OCI-LY1 (cell line): ENCODE results near the gene ERMARD.

Experiments
- EZH2 ChIP-seq: fragments of 200-600 bp; sonication (generic), shearing (Covaris generic); IDR thresholded peaks from 2 replicates; pipeline ENCODE4 v1.8.0; 2017; ENCODE audit warnings: borderline replicate concordance, mixed run types, mild to moderate bottlenecking, antibody characterized with exemption, low read length, moderate library complexity, mixed read lengths
- TF ChIP-seq, protein P1 (sequence below): fragments of 200-600 bp; sonication (generic), shearing (Covaris generic); IDR thresholded peaks from 2 replicates; pipeline ENCODE4 v1.5.1; 2017; ENCODE audit warnings: mild to moderate bottlenecking, antibody characterized with exemption, low read length, moderate library complexity, mixed read lengths

DNA sequence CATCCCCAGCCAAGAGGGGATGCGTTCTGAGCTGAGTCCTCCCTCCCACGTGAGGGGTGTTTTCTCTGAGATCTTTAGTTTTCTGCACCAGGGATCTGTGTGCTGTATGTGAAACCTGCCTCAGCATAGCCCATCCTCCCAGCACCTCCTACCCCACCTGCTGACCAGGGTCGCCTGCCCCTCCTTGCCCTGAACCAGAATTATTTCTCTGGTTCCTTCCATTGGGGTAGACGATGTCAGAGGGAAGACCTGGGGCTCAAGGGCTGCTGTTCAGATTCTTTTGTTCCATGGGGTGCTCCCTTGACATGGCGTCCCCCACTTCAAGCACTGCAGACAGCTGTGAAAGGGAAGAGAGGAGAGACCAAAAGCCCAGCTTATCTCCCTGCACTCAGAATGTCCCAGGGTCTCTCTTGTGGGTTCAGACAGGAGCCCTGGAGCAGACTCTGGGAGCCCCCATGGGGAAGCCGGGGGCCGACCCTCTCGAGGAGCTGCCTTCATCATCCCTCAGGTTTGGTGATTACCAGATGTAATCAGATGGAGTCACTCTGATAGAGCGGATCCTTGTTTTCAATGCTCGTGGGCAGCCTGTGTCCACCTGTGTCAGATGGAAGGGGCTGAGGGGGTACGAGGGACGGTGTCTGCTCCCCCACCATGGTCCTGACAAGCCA lies 74.3 kb downstream of the ERMARD start:
- TF ChIP-seq, protein P1, sequence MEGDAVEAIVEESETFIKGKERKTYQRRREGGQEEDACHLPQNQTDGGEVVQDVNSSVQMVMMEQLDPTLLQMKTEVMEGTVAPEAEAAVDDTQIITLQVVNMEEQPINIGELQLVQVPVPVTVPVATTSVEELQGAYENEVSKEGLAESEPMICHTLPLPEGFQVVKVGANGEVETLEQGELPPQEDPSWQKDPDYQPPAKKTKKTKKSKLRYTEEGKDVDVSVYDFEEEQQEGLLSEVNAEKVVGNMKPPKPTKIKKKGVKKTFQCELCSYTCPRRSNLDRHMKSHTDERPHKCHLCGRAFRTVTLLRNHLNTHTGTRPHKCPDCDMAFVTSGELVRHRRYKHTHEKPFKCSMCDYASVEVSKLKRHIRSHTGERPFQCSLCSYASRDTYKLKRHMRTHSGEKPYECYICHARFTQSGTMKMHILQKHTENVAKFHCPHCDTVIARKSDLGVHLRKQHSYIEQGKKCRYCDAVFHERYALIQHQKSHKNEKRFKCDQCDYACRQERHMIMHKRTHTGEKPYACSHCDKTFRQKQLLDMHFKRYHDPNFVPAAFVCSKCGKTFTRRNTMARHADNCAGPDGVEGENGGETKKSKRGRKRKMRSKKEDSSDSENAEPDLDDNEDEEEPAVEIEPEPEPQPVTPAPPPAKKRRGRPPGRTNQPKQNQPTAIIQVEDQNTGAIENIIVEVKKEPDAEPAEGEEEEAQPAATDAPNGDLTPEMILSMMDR = no peak
- TF ChIP-seq EZH2 = no peak
